SH-SY5Y (cell line): Measurements from ENCODE around the gene GPR32.
"Not testable (repeated sequence)": the region's sequence is repeated elsewhere in the genome, so short reads cannot be mapped to it uniquely, and the experiment has no call there.

ENCODE experiments used
- GATA2 ChIP-seq: IDR thresholded peaks from 2 replicates; pipeline ENCODE4 v1.6.1; 2011; ENCODE audit warnings: mild to moderate bottlenecking, low read depth, low read length
- GATA3 ChIP-seq: IDR thresholded peaks from 2 replicates; pipeline ENCODE4 v1.6.1; 2011; ENCODE audit warnings: low read depth, mild to moderate bottlenecking, low read length, moderate library complexity

GRCh38 chr19:50770164-50770563 lies at the start of gene GPR32:
- not testable (repeated sequence) for TF ChIP-seq GATA2, GATA3
